H1 (cell line): ENCODE measurements around the gene FSTL4. TPM values are rescaled to one million over a fixed set of nuclear protein-coding genes. Genes with fewer than 3 reads are reported as not detected.

Experiments
- GABPA ChIP-seq: IDR thresholded peaks from 2 replicates; pipeline ENCODE4 v1.6.1; 2011; ENCODE audit warnings: mild to moderate bottlenecking, low read length, moderate library complexity, borderline replicate concordance; ENCODE audit not compliant: insufficient read depth
- polyA plus RNA-seq, 7 experiments: library from polyadenylated mRNA; depleted of rRNA in 3 of 7; stranded (reverse) in 5 of 7; unstranded in 2 of 7; fragments of >200 nt in 5 of 7; fragments of 200-250 nt in 2 of 7; gene quantifications; 1 replicate in 5 of 7; 2 replicates in 1 of 7; 4 replicates in 1 of 7; pipeline versions ENCODE4 v1.2.1 to v1.2.3, GENCODE V29; 2011 to 2013; ENCODE audit warnings: missing spikeins in 2 of 7, mixed read lengths in 2 of 7
- total RNA-seq: library from RNA; stranded (reverse); fragmentation: NEBNext Ultra II Directional; extraction: Animal tissue kit (Norgen Biotek cat#: 25700); gene quantifications from 2 replicates; pipeline ENCODE4 v1.2.1, GENCODE V29; 2021

Gene FSTL4
- total and polyA plus RNA-seq, 2 of the 8 experiments (the other 6 are each of a cell fraction or from before 2014, with no cell fraction given), result 3.1 to 4.1 TPM

GRCh38 chr5:133581918-133582317, 30.4 kb downstream of the FSTL4 start (continued):
- no peak for TF ChIP-seq GABPA
